Gastroesophageal sphincter (tissue), 4 donors: Measurements from ENCODE around the gene GRAMD1A. TPM values are rescaled to one million over a fixed set of nuclear protein-coding genes. Genes with fewer than 3 reads are reported as not detected.

Source experiments
- ATAC-seq: fragments of 150-250 bp; one replicate; pipeline ENCODE4 v1.9.1; 2016; ENCODE audit warnings: mild to moderate bottlenecking, moderate library complexity
- H3K27ac ChIP-seq, 4 donors: fragments of 200-600 bp; sonication (generic) in 3 of 4; 1 replicate in 3 of 4; 2 replicates in 1 of 4; pipeline ENCODE4 v1.5.1; 2016 to 2019
- H3K27me3 ChIP-seq: fragments of 200-600 bp; sonication (generic); one replicate; pipeline ENCODE4 v1.5.1; 2019
- H3K36me3 ChIP-seq, 2 donors: fragments of 200-600 bp; sonication (generic); one replicate each; pipeline ENCODE4 v1.5.1; 2019; ENCODE audit warnings: control low read depth in 1 of 2
- H3K4me1 ChIP-seq, 3 donors: fragments of 200-600 bp; sonication (generic); 1 replicate in 2 of 3; 2 replicates in 1 of 3; pipeline ENCODE4 v1.5.1; 2016 to 2019; ENCODE audit warnings: control low read depth in 2 of 3
- H3K4me3 ChIP-seq, 2 donors: fragments of 200-600 bp; sonication (generic); one replicate each; pipeline ENCODE4 v1.5.1; 2019; ENCODE audit warnings: mild to moderate bottlenecking in 1 of 2, moderate library complexity in 1 of 2
- H3K9me3 ChIP-seq, 3 donors: fragments of 200-600 bp; sonication (generic); one replicate each; pipeline ENCODE4 v1.5.1; 2017 to 2019; ENCODE audit warnings: control low read depth in 2 of 3
- EP300 ChIP-seq: sonication (generic); formaldehyde crosslinking; IDR thresholded peaks from one replicate; pipeline ENCODE4 v1.6.1; 2017; ENCODE audit warnings: antibody characterized with exemption, mild to moderate bottlenecking
- POLR2A ChIP-seq, 2 donors: fragments of 450-650 bp; IDR thresholded peaks; one replicate each; pipeline ENCODE4 v1.6.1; 2017; ENCODE audit warnings: antibody characterized with exemption in 2 of 2, mild to moderate bottlenecking in 2 of 2, moderate library complexity in 1 of 2
- POLR2AphosphoS5 ChIP-seq: sonication (generic); formaldehyde crosslinking; IDR thresholded peaks from one replicate; pipeline ENCODE4 v1.6.1; 2017; ENCODE audit warnings: antibody characterized with exemption
- WGBS, 2 donors: methylation state at CpG; one replicate each; pipeline ENCODE4 v1.1.5; 2018; ENCODE audit warnings: low coverage in 1 of 2; 5-methylcytosine and 5-hydroxymethylcytosine counted together
- total RNA-seq, 4 donors: library from RNA; depleted of rRNA; stranded (reverse); fragments of >200 nt; gene quantifications; one replicate each; pipeline ENCODE4 v1.1.0, GENCODE V29; 2016
- TF ChIP-seq, protein P1 (sequence below), 4 experiments: fragments of 200-600 bp in 2 of 4; fragments of 450-650 bp in 2 of 4; sonication (generic) in 1 of 4; IDR thresholded peaks; one replicate each; pipeline ENCODE4 v1.5.1; 2017 to 2019; ENCODE audit warnings: antibody characterized with exemption in 4 of 4, mild to moderate bottlenecking in 2 of 4, moderate library complexity in 2 of 4

GRAMD1A gene
- total RNA-seq, 4 donors from 2014 or later: 22.0 to 40.0 (median 35.9) TPM

DNA sequence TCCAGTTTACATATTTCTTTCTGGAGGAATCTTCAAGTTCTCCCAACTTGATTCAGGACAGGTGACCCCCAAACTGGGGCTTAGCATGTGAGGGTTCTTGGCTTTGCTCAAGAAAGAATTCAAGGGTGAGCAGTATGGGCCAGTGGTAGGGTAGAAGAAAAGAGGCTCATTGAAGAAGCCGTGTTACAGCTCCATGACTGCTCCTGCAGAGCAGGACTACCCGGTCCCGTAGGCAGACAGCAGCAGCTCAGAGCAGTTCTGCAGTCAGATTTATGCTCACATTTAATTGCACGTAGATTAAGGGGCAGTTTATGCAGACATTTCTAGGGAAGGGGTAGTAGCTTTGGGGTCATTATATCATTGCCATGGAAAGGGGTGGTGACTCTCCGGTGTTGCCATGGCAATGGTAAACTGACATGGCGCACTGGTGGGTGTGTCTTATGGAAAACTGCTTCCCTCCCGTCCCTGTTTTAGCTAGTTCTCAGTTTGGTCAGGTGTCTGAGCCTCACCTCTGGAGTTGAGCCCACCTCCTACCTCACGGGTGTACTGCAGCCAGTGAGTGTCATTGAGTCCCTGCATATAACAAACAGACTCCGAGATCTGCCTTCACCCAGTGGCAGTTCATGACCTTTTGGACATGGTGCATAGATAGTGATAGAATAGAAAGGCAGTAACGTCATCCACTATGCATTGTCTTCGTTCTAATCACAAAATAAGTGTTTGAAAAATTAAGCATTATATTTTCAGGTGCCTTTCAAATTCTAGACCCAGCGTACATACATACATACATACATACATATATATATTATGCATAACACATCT is 20.1 kb upstream of the GRAMD1A start:
- H3K27ac ChIP-seq: no peak overlapping the region
- H3K4me3 ChIP-seq: no peak overlapping the region
- H3K36me3 ChIP-seq: no peaks in the 10 kb centered on the region
- ATAC-seq: no peak
- WGBS, 2 donors: 80% methylated on average over 10 to 11 of the region's 12 CpGs
- H3K27me3 ChIP-seq: peaks cover 12% of the 10 kb centered on the region
- H3K4me1 ChIP-seq: no peaks in the 10 kb centered on the region
- TF ChIP-seq, protein P1, sequence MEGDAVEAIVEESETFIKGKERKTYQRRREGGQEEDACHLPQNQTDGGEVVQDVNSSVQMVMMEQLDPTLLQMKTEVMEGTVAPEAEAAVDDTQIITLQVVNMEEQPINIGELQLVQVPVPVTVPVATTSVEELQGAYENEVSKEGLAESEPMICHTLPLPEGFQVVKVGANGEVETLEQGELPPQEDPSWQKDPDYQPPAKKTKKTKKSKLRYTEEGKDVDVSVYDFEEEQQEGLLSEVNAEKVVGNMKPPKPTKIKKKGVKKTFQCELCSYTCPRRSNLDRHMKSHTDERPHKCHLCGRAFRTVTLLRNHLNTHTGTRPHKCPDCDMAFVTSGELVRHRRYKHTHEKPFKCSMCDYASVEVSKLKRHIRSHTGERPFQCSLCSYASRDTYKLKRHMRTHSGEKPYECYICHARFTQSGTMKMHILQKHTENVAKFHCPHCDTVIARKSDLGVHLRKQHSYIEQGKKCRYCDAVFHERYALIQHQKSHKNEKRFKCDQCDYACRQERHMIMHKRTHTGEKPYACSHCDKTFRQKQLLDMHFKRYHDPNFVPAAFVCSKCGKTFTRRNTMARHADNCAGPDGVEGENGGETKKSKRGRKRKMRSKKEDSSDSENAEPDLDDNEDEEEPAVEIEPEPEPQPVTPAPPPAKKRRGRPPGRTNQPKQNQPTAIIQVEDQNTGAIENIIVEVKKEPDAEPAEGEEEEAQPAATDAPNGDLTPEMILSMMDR (IDR thresholded peaks at IDR 0.05): no peak
- TF ChIP-seq EP300 (no peak), POLR2A (IDR thresholded peaks at IDR 0.05) (no peak), POLR2AphosphoS5 (no peak)
- peaks cover 0 to 8% (median 0%) of the 10 kb centered on the region in 3 donors for H3K9me3 ChIP-seq

DNA sequence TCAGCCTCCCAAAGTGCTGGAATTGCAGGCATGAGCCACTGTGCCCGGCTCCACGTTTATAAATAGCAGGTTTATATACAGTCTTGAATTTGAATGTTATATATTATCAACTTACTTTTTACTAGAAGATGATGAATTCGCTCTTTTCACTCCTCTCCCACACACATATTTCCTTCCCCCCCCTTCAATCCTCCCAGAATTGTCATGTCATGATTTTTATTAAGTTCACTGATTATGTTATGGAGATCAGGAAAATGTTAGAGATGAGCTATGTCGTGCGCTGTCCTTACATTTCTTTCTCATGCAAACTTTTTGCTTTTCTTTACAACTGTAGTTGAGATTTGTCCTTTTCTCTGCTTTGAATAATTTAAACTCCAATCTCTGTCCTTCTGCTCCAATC is 17.8 kb upstream of the GRAMD1A start:
- ATAC-seq: no peak
- Histone ChIP-seq H3K27me3 (peaks cover 8% of the 10 kb centered on the region), H3K9me3 (no peaks in the 10 kb centered on the region), H3K4me1 (peaks cover 0 to 7% (median 0%) of the 10 kb centered on the region in 3 donors), H3K36me3 (no peaks in the 10 kb centered on the region), H3K4me3 (no peak overlapping the region), H3K27ac (no peak overlapping the region)
- 58 to 76% methylated on average over 4 to 5 of the region's 5 CpGs for WGBS, 2 donors
- TF ChIP-seq, protein P1 (IDR thresholded peaks at IDR 0.05): no peak
- no peak for TF ChIP-seq POLR2AphosphoS5
- no peak for TF ChIP-seq EP300
- no peak for TF ChIP-seq POLR2A (IDR thresholded peaks at IDR 0.05)

DNA sequence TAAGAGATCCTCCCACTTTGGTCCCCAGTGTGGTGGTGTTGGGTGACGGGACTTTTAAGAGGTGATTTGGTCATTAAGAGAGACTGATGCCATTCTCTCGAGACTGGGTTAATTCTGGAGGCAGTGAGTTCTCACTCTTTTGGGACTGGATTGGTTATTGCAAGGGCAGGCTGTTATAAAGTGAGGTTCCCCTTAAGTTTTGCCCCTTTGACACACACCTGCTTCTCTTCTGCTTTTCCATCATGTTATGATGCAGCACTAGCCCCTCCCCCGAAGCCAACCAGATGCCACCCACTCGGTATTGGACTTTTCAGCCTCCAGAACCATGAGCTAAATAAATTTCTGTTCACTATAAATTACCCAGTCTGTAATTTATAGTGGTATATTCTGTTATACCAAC is 16.3 kb upstream of the GRAMD1A start:
- H3K27me3 ChIP-seq: peaks cover 8% of the 10 kb centered on the region
- H3K36me3 ChIP-seq: no peaks in the 10 kb centered on the region
- 90 to 95% methylated on average over 2 to 4 of the region's 4 CpGs for whole genome bisulfite sequencing, 2 donors
- TF ChIP-seq POLR2AphosphoS5 (no peak), EP300 (no peak), POLR2A (IDR thresholded peaks at IDR 0.05) (no peak)
- TF ChIP-seq, protein P1 (IDR thresholded peaks at IDR 0.05): no peak
- no peak overlapping the region for H3K4me3 ChIP-seq
- ATAC-seq: no peak
- peaks cover 0 to 7% (median 0%) of the 10 kb centered on the region in 3 donors for H3K4me1 ChIP-seq
- H3K9me3 ChIP-seq: no peaks in the 10 kb centered on the region
- H3K27ac ChIP-seq: no peak overlapping the region

DNA sequence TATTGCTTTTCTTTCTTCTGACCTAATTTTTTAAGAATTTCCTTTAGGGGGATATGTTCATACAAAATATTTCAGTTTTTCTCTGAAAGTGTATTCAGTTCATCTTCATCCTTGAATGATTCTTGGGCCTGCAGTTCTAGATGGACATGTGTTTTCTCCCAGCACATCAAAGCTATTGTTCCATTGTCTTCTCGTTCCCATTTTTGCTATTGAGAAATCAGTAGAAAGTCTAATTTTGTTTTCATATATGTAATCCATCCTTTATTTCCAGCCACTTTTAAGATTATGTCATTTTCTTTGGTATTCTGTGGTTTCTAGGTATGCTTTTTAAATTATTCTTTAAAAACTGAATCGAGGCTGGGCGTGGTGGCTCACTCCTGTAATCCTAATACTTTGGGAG is 15.8 kb upstream of the GRAMD1A start:
- H3K9me3 ChIP-seq: no peaks in the 10 kb centered on the region
- TF ChIP-seq, protein P1 (IDR thresholded peaks at IDR 0.05): no peak
- TF ChIP-seq EP300 (no peak), POLR2A (IDR thresholded peaks at IDR 0.05) (no peak), POLR2AphosphoS5 (no peak)
- no peak overlapping the region for H3K4me3 ChIP-seq
- no peak for ATAC-seq
- peaks cover 12% of the 10 kb centered on the region for H3K27me3 ChIP-seq
- 92 to 100% methylated on average over 3 of the region's 3 CpGs for WGBS, 2 donors
- no peak overlapping the region for H3K27ac ChIP-seq
- H3K36me3 ChIP-seq: no peaks in the 10 kb centered on the region
- peaks cover 0 to 7% (median 0%) of the 10 kb centered on the region in 3 donors for H3K4me1 ChIP-seq
